OCI-LY7 (cell line): ENCODE data around the gene DROSHA.

Source experiments
- CTCF ChIP-seq: fragments of 200-600 bp; sonication (generic); conservative IDR thresholded peaks from 2 replicates; pipeline ENCODE4 v1.5.1; 2014; ENCODE audit warnings: mild to moderate bottlenecking, antibody characterized with exemption, low read length, moderate library complexity, mixed read lengths
- EZH2phosphoT487 ChIP-seq: fragments of 200-600 bp; sonication (generic); IDR thresholded peaks from 2 replicates; pipeline ENCODE4 v1.6.1; 2018; ENCODE audit warnings: low read depth, borderline replicate concordance, mild to moderate bottlenecking, mixed run types, antibody characterized with exemption, low read length, moderate library complexity, mixed read lengths

- TF ChIP-seq CTCF (no peak), EZH2phosphoT487 (no peak)
Observed at GRCh38 chr5:31421806-31422586, 109.9 kb downstream of the DROSHA start.
